ENCODE data around the gene PRR27.

PRR27 gene

GRCh38 chr4:70153937-70154336, at the start of gene PRR27:
PRR27 (plus strand) TSS chr4:70154237; CDS start chr4:70154376, 139 bp downstream.
- TF ChIP-seq CTCF (IDR thresholded peaks at IDR 0.05; ENCODE audit: borderline replicate concordance, insufficient read depth, low read depth, low read length): no peak
- no peak within 1 kb of the TSS for H3K4me3 ChIP-seq (ENCODE audit: low read depth, low read length)

- no peak for TF ChIP-seq CTCF (IDR thresholded peaks at IDR 0.05; ENCODE audit: borderline replicate concordance, insufficient read depth, low read depth, low read length)
- H3K4me3 ChIP-seq (ENCODE audit: low read depth, low read length): no peak overlapping the region
Measured at GRCh38 chr4:70110917-70111316, 43.1 kb upstream of the PRR27 start.

GRCh38 chr4:70113656-70114055, 40.4 kb upstream of the PRR27 start:
- TF ChIP-seq CTCF (IDR thresholded peaks at IDR 0.05; ENCODE audit: borderline replicate concordance, insufficient read depth, low read depth, low read length): no peak
- no peak overlapping the region for H3K4me3 ChIP-seq (ENCODE audit: low read depth, low read length)

- TF ChIP-seq CTCF (IDR thresholded peaks at IDR 0.05; ENCODE audit: borderline replicate concordance, insufficient read depth, low read depth, low read length): no peak
Measured at GRCh38 chr4:70114096-70114495, 39.9 kb upstream of the PRR27 start.

GRCh38 chr4:70120323-70120722, 33.7 kb upstream of the PRR27 start:
- H3K4me3 ChIP-seq (ENCODE audit: low read depth, low read length): no peak overlapping the region
- no peak for TF ChIP-seq CTCF (IDR thresholded peaks at IDR 0.05; ENCODE audit: borderline replicate concordance, insufficient read depth, low read depth, low read length)

More at GRCh38 chr4:70114096-70114495, 39.9 kb upstream of the PRR27 start:
- no peak overlapping the region for H3K4me3 ChIP-seq (ENCODE audit: low read depth, low read length)

- no peak for TF ChIP-seq CTCF (IDR thresholded peaks at IDR 0.05; ENCODE audit: borderline replicate concordance, insufficient read depth, low read depth, low read length)
- no peak overlapping the region for H3K4me3 ChIP-seq (ENCODE audit: low read depth, low read length)
Measured at GRCh38 chr4:70133473-70133872, 20.6 kb upstream of the PRR27 start.

- no peak for TF ChIP-seq CTCF (IDR thresholded peaks at IDR 0.05; ENCODE audit: borderline replicate concordance, insufficient read depth, low read depth, low read length)
Measured at GRCh38 chr4:70138751-70139150, 15.3 kb upstream of the PRR27 start.

More at GRCh38 chr4:70138751-70139150, 15.3 kb upstream of the PRR27 start:
- no peak overlapping the region for H3K4me3 ChIP-seq (ENCODE audit: low read depth, low read length)
